ENCODE data around the gene POLR3A. TPM values are rescaled to one million over a fixed set of nuclear protein-coding genes. Genes with fewer than 3 reads are reported as not detected.

The POLR3A gene
- total and polyA plus RNA-seq, 8 donors, result 14.0 to 19.5 (median 17.6) TPM

DNA sequence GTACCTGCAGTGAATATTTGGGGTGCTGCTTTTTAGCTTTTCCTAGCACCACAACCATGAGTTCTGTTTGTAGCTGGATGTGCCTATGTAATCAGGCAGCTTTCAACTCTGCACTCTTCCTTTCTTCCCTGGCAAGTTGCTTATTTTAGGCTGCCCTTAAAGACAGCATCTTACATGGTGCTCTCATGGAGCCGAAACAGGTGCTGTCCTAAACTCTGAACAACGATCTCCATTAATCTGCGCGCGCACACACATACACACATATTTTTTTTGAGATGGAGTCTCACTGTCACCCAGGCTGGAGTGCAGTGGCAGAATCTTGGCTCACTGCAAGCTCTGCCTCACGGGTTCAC lies 13.4 kb upstream of the POLR3A start:
- Histone ChIP-seq H3K4me1 (peaks cover 10 to 38% of the 10 kb centered on the region in 2 donors), H3K27ac (no peak overlapping the region), H3K27me3 (no peaks in the 10 kb centered on the region), H3K9me3 (no peaks in the 10 kb centered on the region), H3K36me3 (peaks cover 0 to 62% of the 10 kb centered on the region in 2 donors), H3K4me3 (no peak overlapping the region)
- intact Hi-C loops (cut with DNase I), result loop anchor here in 1 of 2 donors (10.0 kb wide), 2 partner anchors 612 to 1152 kb away; no protein-coding TSS in a partner anchor
- DNase-seq, result no peak
- TF ChIP-seq, protein P1, sequence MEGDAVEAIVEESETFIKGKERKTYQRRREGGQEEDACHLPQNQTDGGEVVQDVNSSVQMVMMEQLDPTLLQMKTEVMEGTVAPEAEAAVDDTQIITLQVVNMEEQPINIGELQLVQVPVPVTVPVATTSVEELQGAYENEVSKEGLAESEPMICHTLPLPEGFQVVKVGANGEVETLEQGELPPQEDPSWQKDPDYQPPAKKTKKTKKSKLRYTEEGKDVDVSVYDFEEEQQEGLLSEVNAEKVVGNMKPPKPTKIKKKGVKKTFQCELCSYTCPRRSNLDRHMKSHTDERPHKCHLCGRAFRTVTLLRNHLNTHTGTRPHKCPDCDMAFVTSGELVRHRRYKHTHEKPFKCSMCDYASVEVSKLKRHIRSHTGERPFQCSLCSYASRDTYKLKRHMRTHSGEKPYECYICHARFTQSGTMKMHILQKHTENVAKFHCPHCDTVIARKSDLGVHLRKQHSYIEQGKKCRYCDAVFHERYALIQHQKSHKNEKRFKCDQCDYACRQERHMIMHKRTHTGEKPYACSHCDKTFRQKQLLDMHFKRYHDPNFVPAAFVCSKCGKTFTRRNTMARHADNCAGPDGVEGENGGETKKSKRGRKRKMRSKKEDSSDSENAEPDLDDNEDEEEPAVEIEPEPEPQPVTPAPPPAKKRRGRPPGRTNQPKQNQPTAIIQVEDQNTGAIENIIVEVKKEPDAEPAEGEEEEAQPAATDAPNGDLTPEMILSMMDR (IDR thresholded peaks at IDR 0.05), result no peak
- ATAC-seq, result no peak

DNA sequence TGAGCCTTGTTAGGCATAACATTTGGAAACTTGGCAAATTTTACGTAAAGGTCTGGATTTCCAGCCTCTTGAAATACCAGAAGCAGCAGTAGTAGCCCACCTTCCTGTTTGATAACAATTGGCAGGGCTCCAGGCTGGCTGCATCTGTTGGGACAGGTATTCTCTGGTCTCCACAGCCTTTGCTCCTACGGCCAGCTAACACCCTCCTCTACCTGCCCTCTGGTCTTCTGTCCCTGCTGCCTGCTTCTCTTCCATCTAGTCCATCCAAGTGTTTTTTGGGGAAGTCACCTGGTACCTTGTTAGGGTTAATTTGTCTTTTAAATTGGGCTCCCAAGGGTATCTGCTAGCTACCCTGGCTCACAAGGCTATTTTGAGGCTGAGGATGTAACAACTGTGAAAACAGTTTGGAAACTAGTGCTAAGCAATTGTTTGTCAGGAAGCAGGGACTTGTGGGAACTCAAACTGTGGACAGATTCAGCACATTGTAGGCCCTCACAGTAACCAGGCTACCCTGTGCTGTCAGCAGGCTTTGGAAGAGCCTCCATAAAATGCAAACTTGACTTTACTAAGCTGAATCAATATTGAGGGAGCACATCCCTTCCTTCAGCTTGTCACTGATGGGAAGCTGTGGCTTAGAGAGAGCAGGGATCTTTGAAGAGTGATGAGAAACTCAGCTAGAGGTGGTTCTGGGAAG lies 12.9 kb upstream of the POLR3A start:
- no peaks in the 10 kb centered on the region for H3K9me3 ChIP-seq
- ATAC-seq, result no peak
- H3K4me1 ChIP-seq, result peaks cover 7 to 39% of the 10 kb centered on the region in 2 donors
- DNase-seq, result no peak
- H3K27ac ChIP-seq, result no peak overlapping the region
- H3K4me3 ChIP-seq, result no peak overlapping the region
- TF ChIP-seq, protein P1 (IDR thresholded peaks at IDR 0.05), result no peak
- peaks cover 0 to 67% of the 10 kb centered on the region in 2 donors for H3K36me3 ChIP-seq
- H3K27me3 ChIP-seq, result no peaks in the 10 kb centered on the region
- intact Hi-C loops (cut with DNase I), result loop anchor here in 1 of 2 donors (10.0 kb wide), 2 partner anchors 613 to 1153 kb away; no protein-coding TSS in a partner anchor

DNA sequence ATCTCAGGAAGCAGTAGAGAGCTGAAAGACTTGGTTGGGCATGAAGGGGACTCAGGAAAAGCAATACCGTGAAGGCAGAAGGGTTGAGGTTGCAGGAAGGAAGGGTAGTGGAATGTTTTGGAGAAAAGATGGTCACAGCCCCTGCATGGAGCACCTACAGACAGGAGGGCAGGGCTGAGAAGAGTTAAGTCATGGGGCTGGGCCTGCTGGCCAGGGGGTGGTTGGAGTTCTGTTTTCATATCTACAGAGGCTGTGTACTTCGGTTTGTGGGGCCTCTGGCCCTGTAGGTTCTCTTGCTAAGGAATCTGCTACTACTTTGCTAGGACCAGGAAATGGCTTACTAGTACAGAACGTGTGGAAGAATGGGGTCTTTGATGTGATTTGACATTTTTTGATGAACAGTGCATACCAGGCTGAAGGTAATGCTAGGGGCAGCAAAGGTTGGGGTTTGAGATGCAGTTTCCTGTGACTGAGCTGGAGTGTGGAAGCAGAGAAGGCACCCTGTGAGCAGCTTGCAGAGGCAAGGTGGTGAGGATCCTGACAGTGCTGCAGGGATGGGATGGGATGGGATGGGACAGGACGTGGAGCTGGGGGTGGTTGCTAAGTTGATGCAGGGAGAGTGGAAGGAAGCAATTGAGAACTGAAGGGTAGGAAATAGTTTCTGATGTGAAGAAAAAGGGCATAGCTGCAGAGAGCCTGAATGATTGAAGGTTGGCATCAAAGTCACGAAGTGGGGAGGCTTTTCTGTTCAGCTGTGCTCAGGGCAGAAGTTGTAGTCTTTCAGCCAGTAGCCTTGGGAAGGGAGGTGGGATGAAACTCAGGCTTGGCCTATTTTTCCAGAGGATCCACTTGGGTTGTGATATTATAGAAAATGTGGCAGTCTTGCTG lies 12.1 kb upstream of the POLR3A start:
- TF ChIP-seq, protein P1 (IDR thresholded peaks at IDR 0.05), result no peak
- ATAC-seq, result no peak
- intact Hi-C loops (cut with DNase I), result loop anchor here in 1 of 2 donors (10.0 kb wide), 2 partner anchors 613 to 1153 kb away; no protein-coding TSS in a partner anchor
- Histone ChIP-seq H3K4me1 (peaks cover 7 to 44% of the 10 kb centered on the region in 2 donors), H3K27me3 (no peaks in the 10 kb centered on the region), H3K9me3 (no peaks in the 10 kb centered on the region), H3K36me3 (peaks cover 0 to 75% of the 10 kb centered on the region in 2 donors), H3K27ac (no peak overlapping the region), H3K4me3 (no peak overlapping the region)
- DNase-seq, result no peak

DNA sequence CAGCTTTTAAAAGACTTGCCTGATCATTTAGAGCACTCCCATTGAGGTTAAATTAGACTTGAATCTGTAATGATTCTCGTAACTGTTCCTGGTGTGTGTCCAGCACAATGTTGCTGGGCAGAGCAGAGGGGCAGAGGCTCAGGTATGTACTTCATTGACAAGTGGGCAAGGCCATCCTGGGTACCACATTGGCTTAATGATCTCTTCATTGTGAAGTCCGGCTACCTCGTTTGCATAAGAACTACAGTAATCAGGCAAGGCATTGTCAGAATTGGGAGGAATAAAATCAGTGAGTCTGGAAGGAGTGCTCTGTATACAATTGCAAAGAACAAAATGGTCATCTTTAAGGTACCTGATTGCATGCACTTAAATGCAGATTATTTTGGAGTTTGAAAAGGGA lies 10.4 kb upstream of the POLR3A start:
- Histone ChIP-seq H3K27me3 (no peaks in the 10 kb centered on the region), H3K4me3 (no peak overlapping the region), H3K27ac (no peak overlapping the region), H3K4me1 (peaks cover 14 to 61% of the 10 kb centered on the region in 2 donors), H3K9me3 (no peaks in the 10 kb centered on the region), H3K36me3 (peaks cover 0 to 91% of the 10 kb centered on the region in 2 donors)
- ATAC-seq, result no peak
- DNase-seq, result no peak
- TF ChIP-seq, protein P1 (IDR thresholded peaks at IDR 0.05), result no peak
- intact Hi-C loops (cut with DNase I), result loop anchor here in 1 of 2 donors (10.0 kb wide), 2 partner anchors 615 to 1155 kb away; no protein-coding TSS in a partner anchor
